Epithelial cell of proximal tubule (primary cell): ENCODE results near the gene SLC35F5. TPM values are rescaled to one million over a fixed set of nuclear protein-coding genes. Genes with fewer than 3 reads are reported as not detected.
"Not testable (repeated sequence)": the region's sequence is repeated elsewhere in the genome, so short reads cannot be mapped to it uniquely, and the experiment has no call there.

Source experiments
- DNase-seq: peaks from one replicate; pipeline ENCODE4 v3.0.0-alpha.2; 2011; ENCODE audit warnings: low read depth
- H3K4me3 ChIP-seq: 2 replicates; pipeline ENCODE4 v1.5.1; 2011; ENCODE audit warnings: low read depth, mild to moderate bottlenecking, low read length
- CTCF ChIP-seq: conservative IDR thresholded peaks from 2 replicates; pipeline ENCODE4 v1.5.1; 2012; ENCODE audit warnings: low read depth, mild to moderate bottlenecking, low read length
- total RNA-seq: library from RNA; depleted of rRNA; stranded (reverse); fragments of >200 nt; gene quantifications from 2 replicates; pipeline ENCODE4 v1.2.3, GENCODE V29; 2015

Gene SLC35F5
- total RNA-seq, 1 donor from 2014 or later, result 64.7 TPM

GRCh38 chr2:113784823-113785744 lies 28.6 kb upstream of the SLC35F5 start:
- DNase-seq, result no peak
- no peak for TF ChIP-seq CTCF
- H3K4me3 ChIP-seq, result no peak overlapping the region

- no peak for DNase-seq
- no peak overlapping the region for H3K4me3 ChIP-seq
- TF ChIP-seq CTCF, result no peak
Measured at GRCh38 chr2:113780472-113780871, 24.0 kb upstream of the SLC35F5 start.

- TF ChIP-seq CTCF, result no peak
- no peak overlapping the region for H3K4me3 ChIP-seq
- no peak for DNase-seq
Measured at GRCh38 chr2:113777371-113777770, 20.9 kb upstream of the SLC35F5 start.

- H3K4me3 ChIP-seq, result no peak overlapping the region
- no peak for TF ChIP-seq CTCF
- peak; percentile 19 for DNase-seq
Measured at GRCh38 chr2:113776949-113777348, 20.5 kb upstream of the SLC35F5 start.

- H3K4me3 ChIP-seq, DNase-seq: not testable (repeated sequence)
Measured at GRCh38 chr2:113774616-113775015, 18.2 kb upstream of the SLC35F5 start.

- DNase-seq, result no peak
- H3K4me3 ChIP-seq, result no peak overlapping the region
- TF ChIP-seq CTCF, result no peak
Measured at GRCh38 chr2:113770929-113771328, 14.5 kb upstream of the SLC35F5 start.

- DNase-seq, result no peak
- TF ChIP-seq CTCF, result no peak
- H3K4me3 ChIP-seq, result no peak overlapping the region
Measured at GRCh38 chr2:113769555-113769954, 13.1 kb upstream of the SLC35F5 start.
